Activated B cell treated with CpG ODN at 0.5 μM for 24 hours (primary cell): ENCODE data around the gene AUTS2. TPM values are rescaled to one million over a fixed set of nuclear protein-coding genes. Genes with fewer than 3 reads are reported as not detected.

Experiments
- ATAC-seq: fragments of 200-7000 bp; cut with Tn5 transposase; one replicate; pipeline ENCODE4 v1.10.0; 2021; ENCODE audit warnings: low read depth, mild to moderate bottlenecking, moderate library complexity
- CTCF ChIA-PET: fragments of 350-600 bp; sonication (Branson Sonifier 250); formaldehyde crosslinking; loops from one replicate; lab custom pipeline; 2021; ENCODE audit warnings: antibody characterized with exemption; lab: Charles Lee
- POLR2A ChIA-PET: fragments of 350-600 bp; sonication (Branson Sonifier 250); formaldehyde crosslinking; loops from one replicate; lab custom pipeline; 2021; ENCODE audit warnings: antibody characterized with exemption; lab: Charles Lee
- DNase-seq: peaks from one replicate; pipeline ENCODE4 v3.0.0; 2022
- H3K27ac Mint-ChIP-seq: one replicate; pipeline ENCODE4 v1.8.0; 2020; ENCODE audit warnings: mixed read lengths
- H3K27me3 Mint-ChIP-seq: one replicate; pipeline ENCODE4 v1.8.0; 2021; ENCODE audit warnings: mixed read lengths
- H3K36me3 Mint-ChIP-seq: one replicate; pipeline ENCODE4 v1.8.0; 2021; ENCODE audit warnings: low read depth, mixed read lengths
- H3K4me1 Mint-ChIP-seq: one replicate; pipeline ENCODE4 v1.8.0; 2021; ENCODE audit warnings: mixed read lengths
- H3K4me3 Mint-ChIP-seq: one replicate; pipeline ENCODE4 v1.8.0; 2020; ENCODE audit warnings: mild to moderate bottlenecking, mixed read lengths
- H3K9me3 Mint-ChIP-seq: one replicate; pipeline ENCODE4 v1.8.0; 2020; ENCODE audit warnings: mixed read lengths
- intact Hi-C: fragments of 100-400 bp; cut with micrococcal nuclease; formaldehyde crosslinking; loops from one replicate; pipeline ENCODE4 v1.15.1; 2024
- total RNA-seq: library from RNA; stranded (reverse); gene quantifications from 2 replicates; pipeline ENCODE4 v1.2.3, GENCODE V29; 2022
- TF ChIP-seq, protein P1 (sequence below): fragments of 200-600 bp; IDR thresholded peaks from one replicate; pipeline ENCODE4 v1.8.0; 2022; ENCODE audit warnings: antibody characterized with exemption, mild to moderate bottlenecking

Gene AUTS2
- total RNA-seq, 1 donor from 2014 or later: 15.9 TPM

- CTCF ChIA-PET: no interaction called here
Observed at GRCh38 chr7:70031245-70031644, 433.0 kb downstream of the AUTS2 start.

GRCh38 chr7:70032649-70033048 is 434.4 kb downstream of the AUTS2 start:
- intact Hi-C loops: no loop called here
- no peak for DNase-seq

More at GRCh38 chr7:70031245-70031644, 433.0 kb downstream of the AUTS2 start:
- no peaks in the 10 kb centered on the region for H3K27me3 Mint-ChIP-seq
- H3K27ac Mint-ChIP-seq: no peak overlapping the region
- TF ChIP-seq, protein P1, sequence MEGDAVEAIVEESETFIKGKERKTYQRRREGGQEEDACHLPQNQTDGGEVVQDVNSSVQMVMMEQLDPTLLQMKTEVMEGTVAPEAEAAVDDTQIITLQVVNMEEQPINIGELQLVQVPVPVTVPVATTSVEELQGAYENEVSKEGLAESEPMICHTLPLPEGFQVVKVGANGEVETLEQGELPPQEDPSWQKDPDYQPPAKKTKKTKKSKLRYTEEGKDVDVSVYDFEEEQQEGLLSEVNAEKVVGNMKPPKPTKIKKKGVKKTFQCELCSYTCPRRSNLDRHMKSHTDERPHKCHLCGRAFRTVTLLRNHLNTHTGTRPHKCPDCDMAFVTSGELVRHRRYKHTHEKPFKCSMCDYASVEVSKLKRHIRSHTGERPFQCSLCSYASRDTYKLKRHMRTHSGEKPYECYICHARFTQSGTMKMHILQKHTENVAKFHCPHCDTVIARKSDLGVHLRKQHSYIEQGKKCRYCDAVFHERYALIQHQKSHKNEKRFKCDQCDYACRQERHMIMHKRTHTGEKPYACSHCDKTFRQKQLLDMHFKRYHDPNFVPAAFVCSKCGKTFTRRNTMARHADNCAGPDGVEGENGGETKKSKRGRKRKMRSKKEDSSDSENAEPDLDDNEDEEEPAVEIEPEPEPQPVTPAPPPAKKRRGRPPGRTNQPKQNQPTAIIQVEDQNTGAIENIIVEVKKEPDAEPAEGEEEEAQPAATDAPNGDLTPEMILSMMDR: no peak
- peaks cover 32% of the 10 kb centered on the region for H3K4me1 Mint-ChIP-seq
- no peak overlapping the region for H3K4me3 Mint-ChIP-seq
- ATAC-seq (no peak), DNase-seq (no peak)
- no peaks in the 10 kb centered on the region for H3K36me3 Mint-ChIP-seq
- intact Hi-C loops: no loop called here
- no peaks in the 10 kb centered on the region for H3K9me3 Mint-ChIP-seq
- POLR2A ChIA-PET: no interaction called here

DNA sequence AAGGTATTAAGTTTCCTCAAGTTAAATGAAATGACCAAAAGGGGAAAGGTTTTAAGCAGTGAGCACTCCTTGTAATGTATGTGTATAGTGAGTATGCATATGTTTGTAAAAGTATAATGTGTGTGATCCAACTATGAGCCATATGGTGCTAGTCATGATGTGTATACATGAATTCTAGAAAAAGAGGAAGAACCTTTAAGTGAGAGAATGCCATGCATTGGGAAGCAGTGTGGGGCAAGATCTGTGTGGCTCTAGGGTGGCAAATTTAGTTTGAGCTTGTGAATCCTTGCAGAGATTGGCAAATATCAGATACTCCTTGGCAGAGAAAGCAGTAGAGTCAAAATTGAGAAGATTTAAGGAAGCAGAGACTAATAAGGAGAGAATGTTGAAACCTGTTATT is 435.0 kb downstream of the AUTS2 start:
- DNase-seq: no peak
- no peak overlapping the region for H3K4me3 Mint-ChIP-seq
- no peaks in the 10 kb centered on the region for H3K36me3 Mint-ChIP-seq
- H3K27ac Mint-ChIP-seq: no peak overlapping the region
- peaks cover 21% of the 10 kb centered on the region for H3K4me1 Mint-ChIP-seq
- no peaks in the 10 kb centered on the region for H3K9me3 Mint-ChIP-seq
- ChIA-PET CTCF (no interaction called here), POLR2A (no interaction called here)
- no peak for ATAC-seq
- TF ChIP-seq, protein P1: no peak
- no peaks in the 10 kb centered on the region for H3K27me3 Mint-ChIP-seq
- intact Hi-C loops: no loop called here

More at GRCh38 chr7:70032649-70033048, 434.4 kb downstream of the AUTS2 start:
- H3K27ac Mint-ChIP-seq: no peak overlapping the region
- H3K36me3 Mint-ChIP-seq: no peaks in the 10 kb centered on the region
- peaks cover 24% of the 10 kb centered on the region for H3K4me1 Mint-ChIP-seq
- H3K4me3 Mint-ChIP-seq: no peak overlapping the region
- CTCF ChIA-PET: no interaction called here
- POLR2A ChIA-PET: no interaction called here
- no peaks in the 10 kb centered on the region for H3K9me3 Mint-ChIP-seq
- H3K27me3 Mint-ChIP-seq: no peaks in the 10 kb centered on the region
- TF ChIP-seq, protein P1: no peak
- no peak for ATAC-seq

- ATAC-seq (no peak), DNase-seq (no peak)
- intact Hi-C loops: no loop called here
- no peaks in the 10 kb centered on the region for H3K27me3 Mint-ChIP-seq
- TF ChIP-seq, protein P1: no peak
- H3K27ac Mint-ChIP-seq: no peak overlapping the region
- POLR2A ChIA-PET: no interaction called here
- no peak overlapping the region for H3K4me3 Mint-ChIP-seq
- CTCF ChIA-PET: no interaction called here
- H3K9me3 Mint-ChIP-seq: no peaks in the 10 kb centered on the region
- H3K4me1 Mint-ChIP-seq: peaks cover 14% of the 10 kb centered on the region
- H3K36me3 Mint-ChIP-seq: no peaks in the 10 kb centered on the region
Observed at GRCh38 chr7:70034999-70035398, 436.7 kb downstream of the AUTS2 start.

DNA sequence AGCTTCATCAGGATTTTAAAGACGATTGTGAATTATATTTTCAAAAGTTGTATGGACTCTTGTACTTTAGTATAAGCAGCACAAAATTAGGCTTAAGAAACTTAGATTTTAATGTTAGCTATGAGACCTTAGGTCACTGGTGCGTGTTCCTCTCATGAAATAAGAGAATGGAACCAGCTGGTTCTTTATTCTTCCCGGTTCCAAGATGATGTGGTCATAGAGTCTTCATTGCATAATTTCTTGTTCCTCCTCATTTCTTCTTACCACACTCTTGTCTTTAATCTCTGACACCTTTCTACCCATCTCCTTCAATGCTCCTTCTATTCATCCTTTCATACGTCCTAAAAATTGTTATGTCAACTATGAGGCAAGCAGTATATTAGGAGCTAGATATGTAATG is 437.2 kb downstream of the AUTS2 start:
- Mint-ChIP-seq H3K27ac (no peak overlapping the region), H3K27me3 (no peaks in the 10 kb centered on the region), H3K36me3 (no peaks in the 10 kb centered on the region), H3K9me3 (no peaks in the 10 kb centered on the region), H3K4me3 (no peak overlapping the region), H3K4me1 (peaks cover 14% of the 10 kb centered on the region)
- ATAC-seq (no peak), DNase-seq (no peak)
- TF ChIP-seq, protein P1: no peak
- ChIA-PET CTCF (no interaction called here), POLR2A (interaction anchor here (0.6 kb wide), 1 partner anchor 1250 kb away, joined by 6 read pairs; no protein-coding TSS in a partner anchor)
- intact Hi-C loops: no loop called here
